Progenitor cell of endocrine pancreas (in vitro differentiated cells): ENCODE measurements around the gene AKR1C1. TPM values are rescaled to one million over a fixed set of nuclear protein-coding genes. Genes with fewer than 3 reads are reported as not detected.
"Not testable (repeated sequence)": the region's sequence is repeated elsewhere in the genome, so short reads cannot be mapped to it uniquely, and the experiment has no call there.

Experiments used
- DNase-seq: peaks from one replicate; pipeline ENCODE4 v3.0.0; 2021; ENCODE audit warnings: low spot score; ENCODE audit not compliant: unreplicated experiment
- H3K27ac Mint-ChIP-seq: 2 replicates; pipeline ENCODE4 v1.8.0; 2021; ENCODE audit warnings: mild to moderate bottlenecking, moderate library complexity, mixed read lengths
- H3K27me3 Mint-ChIP-seq: 2 replicates; pipeline ENCODE4 v1.8.0; 2021; ENCODE audit warnings: mixed read lengths
- H3K36me3 Mint-ChIP-seq: 2 replicates; pipeline ENCODE4 v1.8.0; 2022; ENCODE audit warnings: mixed read lengths; ENCODE audit not compliant: insufficient read depth
- H3K4me1 Mint-ChIP-seq: 2 replicates; pipeline ENCODE4 v1.8.0; 2021; ENCODE audit warnings: low read depth, mixed read lengths
- H3K4me3 Mint-ChIP-seq: 2 replicates; pipeline ENCODE4 v1.8.0; 2021; ENCODE audit warnings: low read depth, mild to moderate bottlenecking, moderate library complexity, mixed read lengths
- H3K9me3 Mint-ChIP-seq: 2 replicates; pipeline ENCODE4 v1.8.0; 2021; ENCODE audit warnings: low read depth, mixed read lengths
- CTCF ChIP-seq: fragments of 200-600 bp; sonication (generic); IDR thresholded peaks from one replicate; pipeline ENCODE4 v1.5.0; 2021; ENCODE audit warnings: antibody characterized with exemption, mild to moderate bottlenecking; ENCODE audit not compliant: unreplicated experiment
- total RNA-seq: library from RNA; stranded (reverse); gene quantifications from 2 replicates; pipeline ENCODE4 v1.2.1, GENCODE V29; 2021

The AKR1C1 gene
- total RNA-seq, 1 donor from 2014 or later, result 4.8 TPM

GRCh38 chr10:5023177-5023805 lies 60.1 kb downstream of the AKR1C1 start:
- DNase-seq, result no peak
- no peaks in the 10 kb centered on the region for H3K27me3 Mint-ChIP-seq
- no peak for TF ChIP-seq CTCF
- peaks cover 1% of the 10 kb centered on the region for H3K36me3 Mint-ChIP-seq
- peaks cover 12% of the 10 kb centered on the region for H3K9me3 Mint-ChIP-seq
- H3K4me1 Mint-ChIP-seq, result peaks cover 7% of the 10 kb centered on the region
- H3K4me3 Mint-ChIP-seq, result no peak overlapping the region
- H3K27ac Mint-ChIP-seq, result peak overlapping the region; percentile 65

GRCh38 chr10:5025461-5025881 lies 62.3 kb downstream of the AKR1C1 start:
- not testable (repeated sequence) for H3K4me1 Mint-ChIP-seq, DNase-seq, H3K27ac Mint-ChIP-seq, H3K27me3 Mint-ChIP-seq, H3K36me3 Mint-ChIP-seq, H3K4me3 Mint-ChIP-seq
- H3K9me3 Mint-ChIP-seq, result peaks cover 27% of the 10 kb centered on the region

- no peak for DNase-seq
- TF ChIP-seq CTCF, result no peak
- Mint-ChIP-seq H3K4me3 (no peak overlapping the region), H3K36me3 (peaks cover 5% of the 10 kb centered on the region), H3K9me3 (peaks cover 41% of the 10 kb centered on the region), H3K4me1 (peaks cover 3% of the 10 kb centered on the region), H3K27me3 (no peaks in the 10 kb centered on the region), H3K27ac (no peak overlapping the region)
These were observed 67.8 kb downstream of the AKR1C1 start for GRCh38 chr10:5030989-5031388.

DNA sequence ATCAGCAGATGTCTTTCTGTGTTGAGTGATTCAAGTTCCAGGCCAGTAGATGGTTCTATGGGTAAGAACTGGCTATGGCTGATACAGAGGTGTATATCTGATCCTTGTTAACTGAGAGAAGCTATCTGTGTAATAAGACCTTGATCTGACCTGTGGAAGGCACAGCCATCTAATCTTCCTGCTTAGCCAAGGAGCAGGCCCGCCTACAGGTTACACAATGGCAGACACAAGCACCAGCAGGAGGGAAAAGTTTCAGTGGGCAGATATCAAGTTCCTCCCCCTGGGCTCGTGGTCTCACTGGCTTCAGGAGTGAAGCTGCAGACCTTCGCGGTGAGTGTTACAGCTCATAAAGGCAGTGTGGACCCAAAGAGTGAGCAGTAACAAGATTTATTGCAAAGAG lies 68.4 kb downstream of the AKR1C1 start:
- H3K36me3 Mint-ChIP-seq, H3K27ac Mint-ChIP-seq: not testable (repeated sequence)
- peaks cover 36% of the 10 kb centered on the region for H3K9me3 Mint-ChIP-seq

GRCh38 chr10:5032444-5032843 lies 69.2 kb downstream of the AKR1C1 start:
- H3K4me1 Mint-ChIP-seq, result peaks cover 11% of the 10 kb centered on the region

More for the DNA sequence above, 68.4 kb downstream of the AKR1C1 start:
- not testable (repeated sequence) for H3K27me3 Mint-ChIP-seq, H3K4me1 Mint-ChIP-seq, DNase-seq, H3K4me3 Mint-ChIP-seq

More at GRCh38 chr10:5032444-5032843, 69.2 kb downstream of the AKR1C1 start:
- not testable (repeated sequence) for H3K27ac Mint-ChIP-seq, H3K36me3 Mint-ChIP-seq, H3K4me3 Mint-ChIP-seq, DNase-seq, H3K27me3 Mint-ChIP-seq
- H3K9me3 Mint-ChIP-seq, result peaks cover 31% of the 10 kb centered on the region

Other genes starting within 250 kb of the AKR1C1 start
- gene AKR1E2, start 137.2 kb upstream of the AKR1C1 start, total RNA-seq, result 7.4 and 10.0 TPM in 2 replicates
- gene AKR1C2, start 40.4 kb downstream of the AKR1C1 start, total RNA-seq, result 7.2 and 12.6 TPM in 2 replicates
- 4.6 and 9.3 TPM in 2 replicates for gene AKR1C3, start 131.0 kb downstream of the AKR1C1 start, total RNA-seq
- not detected in 2 replicates for gene AKR1C8, start 221.7 kb downstream of the AKR1C1 start, total RNA-seq
- 0.48 and 0.84 TPM in 2 replicates for gene AKR1C4, start 233.4 kb downstream of the AKR1C1 start, total RNA-seq